ENCODE measurements around the gene CCDC85A. TPM values are rescaled to one million over a fixed set of nuclear protein-coding genes. Genes with fewer than 3 reads are reported as not detected.

Gene CCDC85A
- total and polyA plus RNA-seq, 2 of the 8 experiments (the other 6 are each of a cell fraction or from before 2014, with no cell fraction given), result 0.20 TPM; not detected in 1

GRCh38 chr2:56337342-56337741, 153.6 kb downstream of the CCDC85A start:
- no peak overlapping the region for H3K27ac ChIP-seq (ENCODE audit: low read depth, low read length)

More at GRCh38 chr2:56337342-56337741, 153.6 kb downstream of the CCDC85A start:
- Histone ChIP-seq H3K23me2 (ENCODE audit: low read depth, low read length) (no peaks in the 10 kb centered on the region), H2BK20ac (ENCODE audit: low read length) (no peak overlapping the region), H3K79me1 (ENCODE audit: low read depth, low read length) (no peaks in the 10 kb centered on the region), H2BK120ac (replicated peaks; ENCODE audit: low read depth, low read length) (no peak overlapping the region), H4K20me1 (replicated peaks in 1 of 2; ENCODE audit: control insufficient read depth in 1 of 2, insufficient read depth in 2 of 2, low read length in 2 of 2) (no peaks in the 10 kb centered on the region), H3K56ac (replicated peaks; ENCODE audit: insufficient read length, low read depth, low read length) (no peak overlapping the region), H3K27me3 (replicated peaks in 1 of 4; ENCODE audit: control insufficient read depth in 3 of 4, extremely low read depth in 1 of 4, insufficient read depth in 3 of 4, low read length in 3 of 4) (no peaks in the 10 kb centered on the region), H3K4me3 (ENCODE audit: extremely low read depth in 1 of 4, insufficient read depth in 2 of 4, low read depth in 3 of 4, low read length in 4 of 4) (no peak overlapping the region), H2BK15ac (ENCODE audit: low read length) (no peak overlapping the region), H3K9ac (replicated peaks in 1 of 4; ENCODE audit: extremely low read depth in 1 of 4, low read depth in 3 of 4, low read length in 3 of 4) (no peak overlapping the region), H3K18ac (ENCODE audit: extremely low read depth, low read length) (no peak overlapping the region), H2AK5ac (ENCODE audit: low read depth, low read length) (no peak overlapping the region), H3K23ac (ENCODE audit: insufficient read length) (no peak overlapping the region), H3K4me1 (replicated peaks in 1 of 4; ENCODE audit: control insufficient read depth in 3 of 4, insufficient read depth in 4 of 4, low read length in 3 of 4) (no peaks in the 10 kb centered on the region; a peak in 1 of 7 replicates), H4K8ac (ENCODE audit: extremely low read depth, insufficient read depth, low read length) (no peak overlapping the region), H4K5ac (ENCODE audit: insufficient read length, low read depth, low read length) (no peak overlapping the region), H3K79me2 (ENCODE audit: control insufficient read depth in 1 of 2, insufficient read depth in 2 of 2, low read length in 2 of 2) (no peaks in the 10 kb centered on the region), H3K36me3 (ENCODE audit: control insufficient read depth in 2 of 4, insufficient read depth in 4 of 4, low read length in 3 of 4) (no peaks in the 10 kb centered on the region), H3K9me3 (ENCODE audit: insufficient read depth in 2 of 2, low read depth in 1 of 2, low read length in 1 of 2) (no peaks in the 10 kb centered on the region), H2AFZ (ENCODE audit: low read length) (no peak overlapping the region), H3K4ac (replicated peaks; ENCODE audit: insufficient read length, low read depth, low read length) (no peak overlapping the region), H2BK12ac (ENCODE audit: low read depth, low read length) (no peak overlapping the region), H2BK5ac (ENCODE audit: low read depth, low read length) (no peak overlapping the region), H3K4me2 (ENCODE audit: insufficient read depth in 1 of 2, low read depth in 2 of 2, low read length in 2 of 2) (no peak overlapping the region), H4K91ac (replicated peaks; ENCODE audit: insufficient read length, low read length) (no peak overlapping the region), H3K14ac (ENCODE audit: insufficient read length) (no peak overlapping the region)
- no peak for TF ChIP-seq RFX5 (IDR thresholded peaks at IDR 0.05; ENCODE audit: borderline replicate concordance, low read depth, low read length)
- no peak for TF ChIP-seq PHF8 (conservative IDR thresholded peaks at IDR 0.05; ENCODE audit: low read depth, low read length)
- TF ChIP-seq HDAC2 (IDR thresholded peaks at IDR 0.05; ENCODE audit: borderline replicate concordance in 1 of 2, low read depth in 2 of 2, low read length in 2 of 2), result no peak
- no peak for TF ChIP-seq SIX5 (IDR thresholded peaks at IDR 0.05; ENCODE audit: low read depth, low read length)
- no peak for TF ChIP-seq BACH1 (IDR thresholded peaks at IDR 0.05; ENCODE audit: low read length)
- TF ChIP-seq SIN3A (conservative IDR thresholded peaks at IDR 0.05 in 1 of 2, IDR thresholded peaks at IDR 0.05 in 1 of 2; ENCODE audit: low read depth in 1 of 2, low read length in 2 of 2), result no peak
- 83% methylated on average over 3 of the region's 3 CpGs; no CpG with 5 or more reads in 1 of the 2 experiments for WGBS, 2 experiments (ENCODE audit: extremely low coverage in 1 of 2, insufficient coverage in 1 of 2, insufficient read length in 1 of 2, insufficient replicate concordance in 2 of 2, low coverage in 1 of 2, low lambda C conversion rate in 2 of 2, missing lambda C conversion rate in 1 of 2)
- DNase-seq (ENCODE audit: low read depth in 1 of 2, low spot score in 2 of 2), result no peak
- FAIRE-seq, result no peak
- CTCF ChIA-PET (ENCODE audit: partially characterized antibody), result interaction anchor here (1.1 kb wide), 1 partner anchor 153 kb away, joined by 4 read pairs; the partner anchor contains the start of gene CCDC85A
- POLR2A ChIA-PET (ENCODE audit: partially characterized antibody), result no interaction called here

All from H1 (cell line).